ENCODE measurements around the gene MEPE.

GRCh38 chr4:87835743-87836142, 3.0 kb downstream of the MEPE start:
- TF ChIP-seq EZH2 (IDR thresholded peaks at IDR 0.05) (no peak), CTCF (IDR thresholded peaks at IDR 0.05) (no peak), EZH2phosphoT487 (IDR thresholded peaks at IDR 0.05) (no peak)
